Measurements from ENCODE around the gene C9orf50.

Gene C9orf50

DNA sequence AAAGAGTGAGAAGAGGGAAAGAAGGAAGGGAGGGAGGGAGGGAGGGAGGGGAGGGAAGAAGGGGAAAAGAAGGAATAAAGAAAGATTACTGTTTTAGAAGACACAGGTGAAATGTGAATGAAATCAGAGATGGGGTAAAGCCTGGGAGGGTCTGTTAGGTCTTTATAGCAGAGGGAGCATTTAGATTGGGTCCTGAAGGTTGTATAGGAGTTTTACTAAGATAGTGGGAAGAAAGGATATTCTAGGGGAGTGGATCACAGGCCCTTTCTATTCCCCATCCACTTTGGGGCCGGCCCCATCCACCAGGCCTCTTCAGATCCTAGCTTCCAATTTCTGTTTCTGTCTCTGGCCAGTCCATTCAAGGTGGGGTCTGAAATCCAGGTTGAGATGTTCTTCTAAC lies 35.5 kb downstream of the C9orf50 start:
- H3K27ac ChIP-seq = no peak overlapping the region
- TF ChIP-seq, protein P1, sequence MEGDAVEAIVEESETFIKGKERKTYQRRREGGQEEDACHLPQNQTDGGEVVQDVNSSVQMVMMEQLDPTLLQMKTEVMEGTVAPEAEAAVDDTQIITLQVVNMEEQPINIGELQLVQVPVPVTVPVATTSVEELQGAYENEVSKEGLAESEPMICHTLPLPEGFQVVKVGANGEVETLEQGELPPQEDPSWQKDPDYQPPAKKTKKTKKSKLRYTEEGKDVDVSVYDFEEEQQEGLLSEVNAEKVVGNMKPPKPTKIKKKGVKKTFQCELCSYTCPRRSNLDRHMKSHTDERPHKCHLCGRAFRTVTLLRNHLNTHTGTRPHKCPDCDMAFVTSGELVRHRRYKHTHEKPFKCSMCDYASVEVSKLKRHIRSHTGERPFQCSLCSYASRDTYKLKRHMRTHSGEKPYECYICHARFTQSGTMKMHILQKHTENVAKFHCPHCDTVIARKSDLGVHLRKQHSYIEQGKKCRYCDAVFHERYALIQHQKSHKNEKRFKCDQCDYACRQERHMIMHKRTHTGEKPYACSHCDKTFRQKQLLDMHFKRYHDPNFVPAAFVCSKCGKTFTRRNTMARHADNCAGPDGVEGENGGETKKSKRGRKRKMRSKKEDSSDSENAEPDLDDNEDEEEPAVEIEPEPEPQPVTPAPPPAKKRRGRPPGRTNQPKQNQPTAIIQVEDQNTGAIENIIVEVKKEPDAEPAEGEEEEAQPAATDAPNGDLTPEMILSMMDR (IDR thresholded peaks at IDR 0.05) = no peak
- TF ChIP-seq ZFX (IDR thresholded peaks at IDR 0.05; ENCODE audit: borderline replicate concordance) = no peak

DNA sequence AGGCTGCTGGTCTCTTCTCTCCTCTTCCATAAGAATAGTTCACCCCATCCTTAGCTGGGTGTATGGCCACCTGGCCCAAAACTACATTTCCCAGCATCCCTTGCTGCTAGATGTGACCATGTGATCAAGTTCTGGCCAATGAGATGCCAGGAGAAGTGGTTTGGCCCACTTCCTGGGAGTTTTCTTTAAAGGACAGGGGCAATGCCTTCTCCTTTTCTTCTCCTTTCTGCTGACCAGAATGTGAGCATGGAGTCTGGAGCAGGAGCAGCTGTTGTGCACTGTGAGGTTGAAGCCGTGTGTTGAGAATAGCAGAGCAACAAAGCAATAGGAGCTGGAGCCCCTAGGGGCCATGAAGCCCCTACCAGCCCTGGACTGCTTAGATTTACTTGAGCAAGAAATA lies 36.8 kb downstream of the C9orf50 start:
- TF ChIP-seq, protein P1 (IDR thresholded peaks at IDR 0.05) = no peak
- TF ChIP-seq ZFX (IDR thresholded peaks at IDR 0.05; ENCODE audit: borderline replicate concordance) = no peak
- peak overlapping the region; percentile 40 for H3K27ac ChIP-seq

DNA sequence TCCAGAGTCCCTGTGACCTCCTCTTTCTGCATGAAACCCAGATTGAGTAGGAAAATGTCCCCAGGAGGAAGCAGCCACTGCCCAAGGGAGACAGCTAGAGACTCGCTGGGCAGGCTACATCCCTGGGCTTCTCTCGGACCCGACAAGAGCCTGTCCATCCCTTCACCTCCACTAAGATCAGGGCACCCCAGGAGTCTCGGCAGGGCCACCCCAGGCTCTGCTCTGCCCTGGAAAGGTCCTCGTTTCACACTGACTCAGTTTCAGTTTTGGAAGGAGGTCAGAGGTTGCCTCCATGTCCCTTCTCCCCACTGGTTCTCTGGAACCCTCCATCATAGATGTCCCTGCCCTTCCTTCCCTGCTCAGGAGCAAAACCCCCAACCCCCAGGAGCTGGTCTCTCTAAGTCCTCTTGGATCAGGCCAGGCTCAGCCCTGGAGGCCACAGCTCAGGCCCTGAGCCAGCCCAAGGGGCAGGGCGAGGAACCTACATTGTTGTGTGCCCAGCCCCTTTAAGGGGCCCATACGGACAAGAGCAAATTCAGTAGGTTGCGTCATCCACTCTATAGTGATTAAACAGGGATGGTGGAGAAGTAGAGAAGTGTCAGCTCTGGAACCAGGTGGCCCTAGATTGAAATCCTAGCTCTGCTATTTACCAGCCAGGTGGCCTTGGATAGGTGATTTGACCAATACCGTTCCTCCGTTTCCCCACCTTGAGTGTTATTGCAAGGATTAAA lies 37.4 kb downstream of the C9orf50 start:
- TF ChIP-seq, protein P1 (IDR thresholded peaks at IDR 0.05) = no peak
- no peak for TF ChIP-seq ZFX (IDR thresholded peaks at IDR 0.05; ENCODE audit: borderline replicate concordance)
- no peak overlapping the region for H3K27ac ChIP-seq

DNA sequence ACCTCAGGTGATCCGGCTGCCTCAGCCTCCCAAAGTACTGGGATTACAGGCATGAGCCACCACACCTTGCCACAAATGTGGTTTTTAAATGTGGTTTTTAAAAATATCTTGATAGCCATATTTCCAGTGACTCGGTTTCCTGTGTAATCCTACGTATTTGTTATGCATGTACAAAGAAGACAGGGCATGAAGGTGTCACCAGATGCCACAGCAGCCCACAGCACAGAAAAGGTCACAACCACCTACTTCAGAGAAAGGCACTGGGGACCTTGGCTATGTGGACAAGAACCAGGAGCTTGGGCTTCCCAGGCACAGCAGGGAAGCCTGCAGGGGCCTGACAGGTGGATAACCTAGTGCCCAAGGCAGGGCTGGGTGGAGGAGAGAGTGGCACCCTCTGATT lies 38.0 kb downstream of the C9orf50 start:
- no peak overlapping the region for H3K27ac ChIP-seq
- TF ChIP-seq ZFX (IDR thresholded peaks at IDR 0.05; ENCODE audit: borderline replicate concordance) = no peak
- TF ChIP-seq, protein P1 (IDR thresholded peaks at IDR 0.05) = no peak

DNA sequence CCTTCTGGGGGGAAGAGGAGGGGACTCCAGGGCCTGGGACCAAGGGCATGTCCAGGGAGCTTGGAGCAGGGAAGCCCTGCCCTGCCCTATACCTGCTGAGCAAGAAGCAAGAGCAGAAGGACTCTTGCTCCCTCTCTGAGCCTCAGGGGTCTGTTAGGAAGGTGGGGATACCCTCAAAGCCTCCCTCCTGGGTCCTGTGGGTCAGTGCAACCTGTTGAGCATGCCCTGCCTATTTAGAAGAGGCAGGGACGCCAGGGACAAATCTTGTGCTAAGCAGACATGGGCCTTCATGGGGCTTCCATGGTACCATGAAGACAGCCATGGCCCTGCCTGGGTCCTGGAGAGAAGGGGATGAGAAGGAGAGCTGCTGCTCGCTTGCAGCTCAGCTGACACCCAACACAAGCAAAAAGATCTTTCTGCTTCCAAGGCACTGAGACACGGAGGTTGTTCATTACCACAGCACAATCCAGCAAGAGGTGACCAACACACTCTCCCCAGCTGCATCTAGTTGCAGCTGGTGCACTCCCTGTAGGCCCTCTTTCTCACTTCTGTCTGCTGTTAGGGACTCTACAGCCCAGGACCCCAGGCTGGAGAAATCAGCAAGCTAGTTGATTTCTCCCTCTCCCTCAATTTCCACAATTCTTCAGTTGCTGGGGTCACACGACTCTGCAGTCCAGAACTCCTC lies 39.3 kb downstream of the C9orf50 start:
- no peak for TF ChIP-seq ZFX (IDR thresholded peaks at IDR 0.05; ENCODE audit: borderline replicate concordance)
- TF ChIP-seq, protein P1 (IDR thresholded peaks at IDR 0.05) = no peak
- no peak overlapping the region for H3K27ac ChIP-seq

DNA sequence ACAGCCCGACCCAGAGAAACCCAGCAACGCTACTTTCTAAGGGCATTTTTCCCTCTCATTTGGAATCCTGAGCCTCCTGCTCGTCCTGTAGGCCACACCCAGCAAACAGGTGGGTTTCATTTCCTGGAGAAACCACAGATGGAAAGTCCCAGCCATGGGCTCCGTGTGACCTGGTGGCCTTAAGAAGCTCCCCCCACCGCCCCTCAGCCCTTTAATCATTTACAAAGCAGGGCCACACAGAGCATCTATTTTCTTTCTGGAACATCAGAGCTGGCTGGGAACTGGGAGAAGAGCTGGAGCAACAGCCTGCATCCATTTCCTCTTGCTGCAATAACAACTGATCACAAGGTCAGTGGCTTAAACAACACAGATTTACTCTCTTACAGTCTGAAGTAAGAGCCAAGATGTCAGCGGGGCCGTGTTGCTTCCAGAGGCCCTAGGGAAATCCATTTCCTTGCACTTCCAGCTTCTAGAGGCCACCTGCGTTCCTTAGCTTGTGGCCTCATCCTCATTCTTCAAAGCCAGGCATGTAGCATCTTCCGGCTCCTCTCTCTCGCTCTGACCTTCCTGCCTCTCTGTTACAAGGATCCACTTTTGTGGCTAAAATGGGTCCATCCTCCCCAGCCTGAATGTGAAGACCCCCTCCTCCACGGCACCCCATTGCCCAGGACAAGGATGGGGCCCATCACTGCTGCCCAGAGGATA lies 40.5 kb downstream of the C9orf50 start:
- TF ChIP-seq, protein P1 (IDR thresholded peaks at IDR 0.05) = no peak
- no peak for TF ChIP-seq ZFX (IDR thresholded peaks at IDR 0.05; ENCODE audit: borderline replicate concordance)
- no peak overlapping the region for H3K27ac ChIP-seq

Data from 22Rv1 (cell line).